ENCODE results near the gene CADM1. TPM values are rescaled to one million over a fixed set of nuclear protein-coding genes. Genes with fewer than 3 reads are reported as not detected.

The CADM1 gene
- total and polyA plus RNA-seq, 2 experiments from 2014 or later: 16.5 to 18.0 TPM

- TF ChIP-seq ZNF114 (CRISPR knock-in tag; IDR thresholded peaks at IDR 0.05): no peak
- H3K4me3 Mint-ChIP-seq: no peak overlapping the region
- H3F3A ChIP-seq (replicated peaks; ENCODE audit: low read depth): no peaks in the 10 kb centered on the region
- DNase-seq (ENCODE audit: low spot score): no peak
- no peak overlapping the region for H3K27ac Mint-ChIP-seq
- no peak for ATAC-seq
- no peaks in the 10 kb centered on the region for H3K36me3 Mint-ChIP-seq (ENCODE audit: low read depth)
- no peaks in the 10 kb centered on the region for H3K36me3 ChIP-seq (ENCODE audit: insufficient read depth)
- H3K79me2 ChIP-seq (replicated peaks; ENCODE audit: insufficient read depth): no peaks in the 10 kb centered on the region
- no peaks in the 10 kb centered on the region for H3K4me1 ChIP-seq (ENCODE audit: insufficient read depth)
- H3K27me3 ChIP-seq (ENCODE audit: insufficient read depth): no peaks in the 10 kb centered on the region
- no peak overlapping the region for H3K27ac ChIP-seq (ENCODE audit: low read depth)
- no peak overlapping the region for H3K4me3 ChIP-seq
- H3K4me1 Mint-ChIP-seq: no peaks in the 10 kb centered on the region
- H4K20me1 ChIP-seq (replicated peaks; ENCODE audit: insufficient read depth): no peaks in the 10 kb centered on the region
- no peaks in the 10 kb centered on the region for H3K9me2 ChIP-seq (ENCODE audit: insufficient read depth)
- no peaks in the 10 kb centered on the region for H3K9me3 Mint-ChIP-seq
- H3K4me2 ChIP-seq: no peak overlapping the region
- H3K27me3 Mint-ChIP-seq (ENCODE audit: insufficient read depth, low read depth, poor library complexity): no peaks in the 10 kb centered on the region
- no peak overlapping the region for H2AFZ ChIP-seq
Measured at GRCh38 chr11:115348416-115348815, 155.8 kb downstream of the CADM1 start.

- no peak overlapping the region for H3K4me3 Mint-ChIP-seq
- no peak overlapping the region for H3K4me2 ChIP-seq
- no peaks in the 10 kb centered on the region for H3F3A ChIP-seq (replicated peaks; ENCODE audit: low read depth)
- no peak overlapping the region for H3K4me3 ChIP-seq
- H3K36me3 ChIP-seq (ENCODE audit: insufficient read depth): no peaks in the 10 kb centered on the region
- DNase-seq (ENCODE audit: low spot score) (no peak), ATAC-seq (no peak)
- no peaks in the 10 kb centered on the region for H3K9me3 Mint-ChIP-seq
- H3K27ac ChIP-seq (ENCODE audit: low read depth): no peak overlapping the region
- H3K4me1 Mint-ChIP-seq: no peaks in the 10 kb centered on the region
- H3K27ac Mint-ChIP-seq: no peak overlapping the region
- no peaks in the 10 kb centered on the region for H3K27me3 ChIP-seq (ENCODE audit: insufficient read depth)
- no peaks in the 10 kb centered on the region for H3K36me3 Mint-ChIP-seq (ENCODE audit: low read depth)
- no peak overlapping the region for H2AFZ ChIP-seq
- H3K27me3 Mint-ChIP-seq (ENCODE audit: insufficient read depth, low read depth, poor library complexity): no peaks in the 10 kb centered on the region
- TF ChIP-seq ZNF114 (CRISPR knock-in tag; IDR thresholded peaks at IDR 0.05) (no peak), ZNF462 (CRISPR knock-in tag; IDR thresholded peaks at IDR 0.05) (no peak), REST (IDR thresholded peaks at IDR 0.05; ENCODE audit: unreplicated experiment) (no peak), JUNB (IDR thresholded peaks at IDR 0.05; ENCODE audit: unreplicated experiment) (no peak), CTCF (conservative IDR thresholded peaks at IDR 0.05; ENCODE audit: low read depth in 2 of 2) (no peak), EZH2 (IDR thresholded peaks at IDR 0.05; ENCODE audit: low read depth, unreplicated experiment) (no peak), POLR2AphosphoS5 (IDR thresholded peaks at IDR 0.05; ENCODE audit: low read depth) (no peak), EZH2phosphoT487 (IDR thresholded peaks at IDR 0.05; ENCODE audit: unreplicated experiment) (no peak)
- H3K4me1 ChIP-seq (ENCODE audit: insufficient read depth): no peaks in the 10 kb centered on the region
- H4K20me1 ChIP-seq (replicated peaks; ENCODE audit: insufficient read depth): no peaks in the 10 kb centered on the region
- H3K79me2 ChIP-seq (replicated peaks; ENCODE audit: insufficient read depth): no peaks in the 10 kb centered on the region
- no peaks in the 10 kb centered on the region for H3K9me2 ChIP-seq (ENCODE audit: insufficient read depth)
Measured at GRCh38 chr11:115347106-115347505, 157.1 kb downstream of the CADM1 start.
